SW 1271 (cell line): ENCODE measurements around the gene CAPN5.

ENCODE experiments used
- DNase-seq, 2 experiments: peaks; one replicate each; lab custom pipeline; 2025; lab: John Stamatoyannopoulos, UW

The CAPN5 gene

DNA sequence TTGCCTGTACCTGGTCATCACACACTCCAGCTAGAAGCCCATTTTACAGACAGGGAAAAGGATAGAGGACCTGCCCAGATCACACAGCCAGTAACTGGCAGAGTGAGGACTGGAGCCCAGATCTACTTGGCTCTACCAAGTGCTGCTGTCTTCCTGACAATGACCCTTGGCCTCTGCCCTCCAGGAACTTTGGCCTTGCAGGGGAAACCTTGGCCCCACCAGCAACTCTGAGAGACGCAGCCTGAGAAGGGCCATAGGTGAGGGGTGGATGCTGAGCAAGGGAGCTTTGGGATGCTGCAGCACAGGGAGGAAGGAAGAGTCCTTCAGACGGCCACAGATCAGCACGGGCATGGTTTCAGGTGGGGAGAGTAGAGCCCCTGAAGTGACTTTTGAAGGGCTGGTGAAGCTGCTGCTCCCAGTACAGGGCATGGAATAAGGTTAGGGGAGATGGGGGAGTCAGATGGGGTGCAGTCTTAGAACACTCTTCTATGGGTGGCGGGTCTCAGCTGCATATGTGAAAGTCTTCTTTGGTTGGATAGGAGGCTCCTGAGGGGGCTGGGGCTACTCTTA is 2.0 kb upstream of the CAPN5 start:
- DNase-seq = no peak

- no peak for DNase-seq
These were observed 918 bp upstream of the CAPN5 start for GRCh38 chr11:77065878-77066228.

DNA sequence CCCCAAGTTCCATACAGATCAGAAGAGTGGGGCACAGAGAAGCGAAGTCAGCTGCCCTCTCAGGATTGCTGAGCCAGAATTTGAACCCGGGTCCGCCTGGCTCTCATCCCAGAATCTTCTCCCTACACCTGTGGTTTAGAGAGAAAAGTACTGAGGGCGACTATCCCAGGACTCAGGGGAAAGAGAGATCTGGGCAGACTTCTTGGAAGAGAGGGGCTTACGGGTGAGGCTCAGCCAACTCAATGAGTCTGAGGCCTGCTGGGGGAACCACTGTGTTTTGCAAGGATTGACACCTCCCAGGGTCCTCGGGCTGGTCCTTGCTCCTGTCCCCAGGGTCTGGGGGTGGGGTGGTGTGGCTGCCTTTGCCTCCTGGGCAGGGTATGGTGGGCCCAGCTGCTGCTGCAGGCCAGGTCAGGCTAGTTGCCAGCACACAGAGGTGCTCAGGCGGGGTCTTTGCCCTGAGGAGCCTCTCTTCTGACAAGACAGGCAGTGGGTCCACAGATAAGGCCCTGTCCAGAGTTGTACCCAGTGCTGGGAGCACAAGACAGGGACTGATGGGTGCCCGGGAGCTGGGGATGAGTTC is 1.2 kb downstream of the CAPN5 start:
- DNase-seq = no peak

- DNase-seq = no peak
These were observed 1.9 kb downstream of the CAPN5 start for GRCh38 chr11:77068457-77069335.

- no peak for DNase-seq
These were observed 2.7 kb downstream of the CAPN5 start for GRCh38 chr11:77069336-77069968.

DNA sequence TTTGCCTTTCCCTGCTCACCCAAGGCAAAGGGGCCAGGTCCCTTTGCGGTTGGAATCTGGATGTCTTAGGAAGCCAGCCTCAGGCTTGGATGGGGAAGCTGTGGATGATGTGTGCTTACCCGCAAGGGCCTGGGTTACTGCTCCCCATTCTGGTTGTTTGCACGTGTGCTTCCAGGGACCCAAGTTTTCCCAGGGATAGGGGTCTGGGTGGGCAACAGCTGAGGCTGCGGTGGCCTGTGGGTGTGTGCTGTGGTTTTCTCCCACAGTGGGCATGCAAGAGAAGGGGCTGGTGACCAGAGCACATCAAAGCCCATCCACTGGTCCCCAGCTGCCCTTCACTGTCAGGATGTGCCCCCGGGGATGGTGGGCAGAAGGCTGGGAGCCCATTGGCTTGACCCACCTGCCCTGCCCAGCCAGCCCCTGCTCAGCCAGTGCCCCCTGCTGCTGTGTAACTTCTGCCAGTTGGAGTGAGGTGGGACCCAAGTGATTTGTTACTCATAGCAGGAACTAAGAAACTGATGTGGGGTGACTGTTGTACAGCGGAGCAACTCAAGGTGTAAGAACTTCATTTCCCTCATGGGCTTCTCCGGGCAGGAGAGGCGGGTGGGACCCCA is 3.3 kb downstream of the CAPN5 start:
- DNase-seq = no peak

DNA sequence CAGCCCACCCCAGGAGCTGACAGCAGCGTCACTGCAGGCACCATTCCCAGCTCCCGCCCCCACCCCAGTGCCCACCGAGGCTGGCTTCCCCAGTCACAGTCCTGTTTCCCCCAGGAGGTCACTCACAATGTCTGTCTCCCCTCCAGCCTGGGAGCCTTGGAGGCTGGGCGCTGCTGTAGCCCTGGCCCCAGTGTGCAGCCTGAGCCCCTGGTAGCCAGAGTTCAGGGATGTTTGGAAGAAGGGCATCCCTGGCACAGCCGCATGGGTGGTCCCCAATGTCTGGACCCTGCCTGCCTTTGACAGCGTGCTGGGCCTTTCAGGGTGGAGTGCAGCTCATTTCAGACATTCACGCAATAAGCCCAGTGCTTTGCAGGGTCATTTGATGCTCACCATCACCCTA is 4.3 kb downstream of the CAPN5 start:
- no peak for DNase-seq

GRCh38 chr11:77071671-77072605 is 5.2 kb downstream of the CAPN5 start:
- DNase-seq = peak in 1 of 2 experiments; percentile 29

- no peak for DNase-seq
These were observed 6.1 kb downstream of the CAPN5 start for GRCh38 chr11:77072851-77073327.

- peak; percentile 43 to 46 for DNase-seq
These were observed 6.7 kb downstream of the CAPN5 start for GRCh38 chr11:77073328-77074001.

DNA sequence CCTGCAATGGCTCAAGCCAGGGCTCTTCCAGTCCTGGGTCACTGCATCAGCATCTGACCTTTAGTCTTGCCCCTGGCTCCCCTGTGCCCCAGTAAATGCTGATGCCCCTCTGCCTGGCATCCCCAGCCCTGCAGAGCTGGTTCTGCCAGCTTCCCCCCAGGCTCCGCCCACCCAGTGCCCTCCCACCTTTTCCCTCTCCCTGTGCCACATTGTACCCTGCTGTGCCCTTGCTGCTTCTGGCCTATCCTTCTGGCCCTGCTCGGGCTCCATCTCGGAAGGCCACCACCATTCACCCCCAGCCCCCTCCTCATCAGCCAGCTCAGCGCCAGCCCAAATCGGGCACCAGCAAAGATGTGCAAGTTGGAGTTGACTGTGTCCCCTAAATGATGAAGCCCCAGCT is 7.4 kb downstream of the CAPN5 start:
- DNase-seq = no peak

DNA sequence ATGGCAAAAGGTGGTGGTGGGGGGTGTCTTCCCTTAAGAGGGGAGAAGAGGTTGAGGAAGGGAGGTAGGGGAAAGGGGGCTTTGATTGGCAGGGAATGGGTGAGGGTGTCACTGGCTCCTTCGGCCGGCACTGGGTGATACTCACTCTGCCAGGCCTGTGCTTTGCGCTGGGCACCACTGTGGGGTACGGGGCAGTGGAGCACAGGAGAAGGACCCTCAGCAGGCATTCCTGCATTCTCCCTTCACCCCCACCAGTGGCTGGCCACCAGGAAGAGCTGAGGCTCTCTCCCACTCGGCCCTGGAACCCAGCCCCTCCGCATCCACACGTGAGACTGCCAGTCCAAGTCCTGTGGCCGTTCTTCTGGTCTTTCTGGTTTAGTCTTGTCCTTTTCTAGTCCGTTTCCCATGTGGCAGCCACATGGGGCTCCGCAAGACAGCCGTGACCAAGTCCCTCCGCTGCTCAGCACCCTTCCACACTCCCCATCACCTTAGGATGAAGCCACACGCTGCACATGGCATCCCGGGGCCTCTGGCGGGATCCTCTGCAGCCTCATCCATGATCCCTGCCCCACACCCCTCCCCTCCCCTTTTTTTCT is 8.0 kb downstream of the CAPN5 start:
- no peak for DNase-seq

GRCh38 chr11:77075425-77075905 is 8.7 kb downstream of the CAPN5 start:
- no peak for DNase-seq

DNA sequence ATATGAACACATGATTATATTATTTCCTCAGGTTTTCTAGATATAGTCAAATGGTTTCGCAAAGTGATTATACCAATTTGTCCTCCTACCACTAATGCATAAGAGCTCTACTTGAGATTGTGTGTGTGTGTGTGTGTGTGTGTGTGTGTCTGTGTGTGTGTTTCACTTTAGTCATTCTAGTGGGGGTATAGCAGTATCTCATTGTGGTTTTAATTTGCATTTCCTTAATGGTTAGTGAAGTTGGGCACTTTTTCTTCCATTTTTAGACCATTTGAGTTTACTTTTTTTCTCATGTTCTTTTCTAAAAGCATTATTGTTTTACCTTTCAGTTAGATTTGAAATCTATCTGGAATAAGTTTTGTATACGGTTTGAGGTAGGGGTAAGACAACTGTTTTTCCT is 12.9 kb downstream of the CAPN5 start:
- DNase-seq = no peak

- no peak for DNase-seq
These were observed 14.0 kb downstream of the CAPN5 start for GRCh38 chr11:77080643-77081210.

DNA sequence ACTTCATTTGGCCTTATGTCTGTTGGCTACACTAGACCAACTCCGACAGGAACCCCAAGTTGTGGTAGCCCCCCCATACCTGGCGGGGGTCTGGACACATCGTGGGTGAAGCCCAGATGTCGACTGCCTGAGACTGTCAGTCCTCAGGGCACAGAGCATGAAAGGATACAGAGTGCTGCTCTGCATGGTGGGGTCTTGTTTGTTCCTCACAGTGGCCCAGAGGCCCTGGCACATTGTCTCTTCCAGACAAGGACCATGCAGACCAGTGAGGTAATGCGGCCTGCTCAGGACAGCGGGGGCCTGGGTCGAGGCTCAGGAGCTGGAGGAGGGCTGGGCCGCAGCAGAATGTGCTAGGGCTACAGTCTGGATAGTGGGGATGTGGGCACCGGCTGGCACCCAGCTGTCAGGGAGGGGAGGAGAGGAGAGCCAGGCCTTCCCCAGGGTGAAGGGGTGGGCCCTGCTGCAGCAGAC is 14.6 kb downstream of the CAPN5 start:
- DNase-seq = no peak

GRCh38 chr11:77081976-77082836 is 15.4 kb downstream of the CAPN5 start:
- DNase-seq = no peak

GRCh38 chr11:77082838-77083565 is 16.2 kb downstream of the CAPN5 start:
- no peak for DNase-seq
